Activated T-helper 1 cell treated with anti-CD3 and anti-CD28 coated beads, Interleukin-2, amount 50 U/mL, for 16 hours (primary cell): ENCODE data around the gene VWA8.
"Not testable (repeated sequence)": the region's sequence is repeated elsewhere in the genome, so short reads cannot be mapped to it uniquely, and the experiment has no call there.

Source experiments
- DNase-seq, 2 donors: peaks; one replicate each; pipeline ENCODE4 v3.0.0-alpha.2; 2020; ENCODE audit warnings: low read depth in 1 of 2, low spot score in 1 of 2

VWA8 gene

GRCh38 chr13:41969072-41969471 lies 8.2 kb upstream of the VWA8 start:
- no peak for DNase-seq

- no peak for DNase-seq
Measured at GRCh38 chr13:41966671-41967070, 5.8 kb upstream of the VWA8 start.

GRCh38 chr13:41962994-41963393 lies 2.1 kb upstream of the VWA8 start:
- no peak for DNase-seq

GRCh38 chr13:41961466-41961760 lies 504 bp upstream of the VWA8 start:
- no peak for DNase-seq

GRCh38 chr13:41960211-41960636 lies 685 bp downstream of the VWA8 start:
- DNase-seq, result no peak

- DNase-seq, result no peak
Measured at GRCh38 chr13:41956272-41956671, 4.6 kb downstream of the VWA8 start.

- no peak for DNase-seq
Measured at GRCh38 chr13:41955605-41956004, 5.3 kb downstream of the VWA8 start.

- no peak for DNase-seq
Measured at GRCh38 chr13:41954226-41954625, 6.7 kb downstream of the VWA8 start.

- DNase-seq, result no peak
Measured at GRCh38 chr13:41952749-41953148, 8.2 kb downstream of the VWA8 start.

GRCh38 chr13:41949104-41949503 lies 11.8 kb downstream of the VWA8 start:
- not testable (repeated sequence) for DNase-seq

GRCh38 chr13:41945926-41946325 lies 15.0 kb downstream of the VWA8 start:
- no peak for DNase-seq

- DNase-seq, result no peak
Measured at GRCh38 chr13:41944635-41945397, 16.1 kb downstream of the VWA8 start.

- no peak for DNase-seq
Measured at GRCh38 chr13:41944229-41944628, 16.7 kb downstream of the VWA8 start.

GRCh38 chr13:41942462-41943094 lies 18.3 kb downstream of the VWA8 start:
- DNase-seq, result no peak

GRCh38 chr13:41941174-41941573 lies 19.7 kb downstream of the VWA8 start:
- DNase-seq, result no peak

- DNase-seq, result no peak
Measured at GRCh38 chr13:41939398-41939797, 21.5 kb downstream of the VWA8 start.

GRCh38 chr13:41938918-41939317 lies 22.0 kb downstream of the VWA8 start:
- no peak for DNase-seq

- DNase-seq, result no peak
Measured at GRCh38 chr13:41937388-41937787, 23.5 kb downstream of the VWA8 start.

GRCh38 chr13:41935501-41935900 lies 25.4 kb downstream of the VWA8 start:
- DNase-seq, result no peak

- DNase-seq, result no peak
Measured at GRCh38 chr13:41934994-41935393, 25.9 kb downstream of the VWA8 start.

- DNase-seq, result no peak
Measured at GRCh38 chr13:41934120-41934519, 26.8 kb downstream of the VWA8 start.

- DNase-seq, result no peak
Measured at GRCh38 chr13:41931337-41931736, 29.6 kb downstream of the VWA8 start.

- no peak for DNase-seq
Measured at GRCh38 chr13:41930154-41930553, 30.8 kb downstream of the VWA8 start.
